ENCODE data around the gene ESF1. TPM values are rescaled to one million over a fixed set of nuclear protein-coding genes. Genes with fewer than 3 reads are reported as not detected.

The ESF1 gene
- total and polyA plus RNA-seq, 2 of the 8 experiments (the other 6 are each of a cell fraction or from before 2014, with no cell fraction given), result 1.1 to 32.9 TPM

DNA sequence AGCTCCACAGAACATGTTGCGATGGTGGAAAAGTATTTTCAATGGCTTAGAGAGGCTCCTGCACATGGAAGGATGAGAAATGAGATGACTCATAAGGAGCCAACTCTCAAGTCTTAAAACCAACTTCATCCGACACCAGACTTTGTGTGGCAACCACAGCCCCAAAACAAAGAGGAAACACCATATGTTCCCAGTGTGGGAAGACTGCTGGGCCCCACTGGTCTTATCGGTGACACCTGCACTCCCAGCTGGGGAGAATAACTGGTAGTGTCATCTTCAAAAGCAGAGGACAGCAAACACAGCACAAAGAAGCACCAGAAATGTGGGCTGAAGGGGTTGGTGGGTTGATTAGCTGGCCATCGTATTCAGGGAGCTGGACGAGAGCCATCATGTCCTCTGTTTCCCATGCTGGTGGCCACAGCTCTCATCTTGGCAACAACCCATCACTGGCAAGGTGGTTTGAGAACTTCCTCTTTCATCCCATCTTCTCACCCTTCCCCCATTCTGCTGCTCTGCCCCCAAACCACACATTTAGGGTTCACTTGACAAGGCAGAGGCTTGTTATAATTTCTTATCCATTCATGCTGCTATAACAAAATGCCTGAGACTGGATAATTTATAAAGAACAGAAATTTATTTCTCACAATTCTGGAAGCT, 100.0 kb downstream of the ESF1 start:
- no peak overlapping the region for H2AK5ac ChIP-seq (ENCODE audit: low read depth, low read length)
- no peak overlapping the region for H4K8ac ChIP-seq (ENCODE audit: extremely low read depth, insufficient read depth, low read length)
- no peaks in the 10 kb centered on the region for H3K79me2 ChIP-seq (ENCODE audit: control insufficient read depth in 1 of 2, insufficient read depth in 2 of 2, low read length in 2 of 2)
- H4K5ac ChIP-seq (ENCODE audit: insufficient read length, low read depth, low read length), result no peak overlapping the region
- no peak overlapping the region for H2BK12ac ChIP-seq (ENCODE audit: low read depth, low read length)
- no peak overlapping the region for H3K23ac ChIP-seq (ENCODE audit: insufficient read length)
- H4K91ac ChIP-seq (replicated peaks; ENCODE audit: insufficient read length, low read length), result no peak overlapping the region
- no peak overlapping the region for H3K4ac ChIP-seq (replicated peaks; ENCODE audit: insufficient read length, low read depth, low read length)
- H3K18ac ChIP-seq (ENCODE audit: extremely low read depth, low read length), result no peak overlapping the region
- no peaks in the 10 kb centered on the region for H3K9me3 ChIP-seq (ENCODE audit: insufficient read depth in 2 of 2, low read depth in 1 of 2, low read length in 1 of 2)
- no peak for DNase-seq (ENCODE audit: low read depth in 1 of 2, low spot score in 2 of 2)
- no peaks in the 10 kb centered on the region; a peak in 1 of 7 replicates for H3K27me3 ChIP-seq (replicated peaks in 1 of 4; ENCODE audit: control insufficient read depth in 3 of 4, extremely low read depth in 1 of 4, insufficient read depth in 3 of 4, low read length in 3 of 4)
- no peaks in the 10 kb centered on the region for H4K20me1 ChIP-seq (replicated peaks in 1 of 2; ENCODE audit: control insufficient read depth in 1 of 2, insufficient read depth in 2 of 2, low read length in 2 of 2)
- no peaks in the 10 kb centered on the region for H3K36me3 ChIP-seq (ENCODE audit: control insufficient read depth in 2 of 4, insufficient read depth in 4 of 4, low read length in 3 of 4)
- no peak for FAIRE-seq
- CTCF ChIA-PET (ENCODE audit: partially characterized antibody), result no interaction called here
- no peak overlapping the region for H3K14ac ChIP-seq (ENCODE audit: insufficient read length)
- no peak overlapping the region for H3K4me2 ChIP-seq (ENCODE audit: insufficient read depth in 1 of 2, low read depth in 2 of 2, low read length in 2 of 2)
- POLR2A ChIA-PET (ENCODE audit: partially characterized antibody), result no interaction called here
- no peak overlapping the region for H2BK5ac ChIP-seq (ENCODE audit: low read depth, low read length)
- H3K23me2 ChIP-seq (ENCODE audit: low read depth, low read length), result no peaks in the 10 kb centered on the region
- no peak overlapping the region for H3K56ac ChIP-seq (replicated peaks; ENCODE audit: insufficient read length, low read depth, low read length)
- no peak overlapping the region for H2BK15ac ChIP-seq (ENCODE audit: low read length)
- H2AFZ ChIP-seq (ENCODE audit: low read length), result peak overlapping the region; percentile 53; the same call in 1 of the 2 replicates
- 89% methylated on average over 5 of the region's 5 CpGs; no CpG with 5 or more reads in 1 of the 2 experiments for WGBS, 2 experiments (ENCODE audit: extremely low coverage in 1 of 2, insufficient coverage in 1 of 2, insufficient read length in 1 of 2, insufficient replicate concordance in 2 of 2, low coverage in 1 of 2, low lambda C conversion rate in 2 of 2, missing lambda C conversion rate in 1 of 2)
- no peaks in the 10 kb centered on the region for H3K79me1 ChIP-seq (ENCODE audit: low read depth, low read length)
- no peak overlapping the region for H3K27ac ChIP-seq (ENCODE audit: low read depth, low read length)
- no peak overlapping the region for H3K4me3 ChIP-seq (ENCODE audit: extremely low read depth in 1 of 4, insufficient read depth in 2 of 4, low read depth in 3 of 4, low read length in 4 of 4)
- no peak overlapping the region for H2BK120ac ChIP-seq (replicated peaks; ENCODE audit: low read depth, low read length)
- H2BK20ac ChIP-seq (ENCODE audit: low read length), result no peak overlapping the region
- H3K9ac ChIP-seq (replicated peaks in 1 of 4; ENCODE audit: extremely low read depth in 1 of 4, low read depth in 3 of 4, low read length in 3 of 4), result no peak overlapping the region
- no peaks in the 10 kb centered on the region for H3K4me1 ChIP-seq (replicated peaks in 1 of 4; ENCODE audit: control insufficient read depth in 3 of 4, insufficient read depth in 4 of 4, low read length in 3 of 4)
- TF ChIP-seq CTCF (IDR thresholded peaks at IDR 0.05; ENCODE audit: control extremely low read depth in 1 of 3, insufficient read depth in 1 of 3, low read depth in 1 of 3, low read length in 3 of 3) (no peak), CHD2 (IDR thresholded peaks at IDR 0.05; ENCODE audit: low read length) (no peak), JUND (IDR thresholded peaks at IDR 0.05; ENCODE audit: low read length) (no peak), GABPA (IDR thresholded peaks at IDR 0.05; ENCODE audit: borderline replicate concordance, insufficient read depth, low read length) (no peak), SIRT6 (IDR thresholded peaks at IDR 0.05; ENCODE audit: low read length) (no peak), ATF2 (IDR thresholded peaks at IDR 0.05; ENCODE audit: low read length) (no peak), KDM4A (IDR thresholded peaks at IDR 0.05; ENCODE audit: low read depth, low read length, severe bottlenecking) (no peak), YY1 (IDR thresholded peaks at IDR 0.05; ENCODE audit: low read depth, low read length) (no peak), CEBPB (IDR thresholded peaks at IDR 0.05; ENCODE audit: low read depth, low read length) (no peak)

Measured in H1 (cell line).